Activated naive CD4-positive, alpha-beta T cell treated with anti-CD3 and anti-CD28 coated beads, Interleukin-2, amount 50 U/mL, for 72 hours (primary cell): ENCODE measurements around the gene ABHD10. TPM values are rescaled to one million over a fixed set of nuclear protein-coding genes. Genes with fewer than 3 reads are reported as not detected.

Experiments used
- ATAC-seq, 2 donors: fragments of 150-1000 bp; cut with Tn5 transposase; 2 replicates each; pipeline ENCODE4 v1.10.0; 2021; ENCODE audit warnings: mild to moderate bottlenecking in 2 of 2, moderate library complexity in 2 of 2
- DNase-seq, 2 donors: peaks; one replicate each; pipeline ENCODE4 v3.0.0; 2021 to 2022; ENCODE audit warnings: low spot score in 2 of 2
- H3K27ac Mint-ChIP-seq, 2 donors: one replicate each; pipeline ENCODE4 v1.8.0; 2022; ENCODE audit warnings: mild to moderate bottlenecking in 2 of 2, mixed read lengths in 2 of 2
- H3K36me3 Mint-ChIP-seq, 2 donors: one replicate each; pipeline ENCODE4 v1.8.0; 2022; ENCODE audit warnings: mixed read lengths in 2 of 2
- H3K9me3 Mint-ChIP-seq, 2 donors: one replicate each; pipeline ENCODE4 v1.8.0; 2022; ENCODE audit warnings: mixed read lengths in 2 of 2
- total RNA-seq, 2 donors: library from RNA; stranded (reverse); gene quantifications; one replicate each; pipeline ENCODE4 v1.2.3, GENCODE V29; 2022

ABHD10 gene
- total RNA-seq, 2 donors from 2014 or later: 68.1 to 87.6 TPM

GRCh38 chr3:111984636-111985298 is 5.9 kb downstream of the ABHD10 start:
- DNase-seq: no peak
- H3K27ac Mint-ChIP-seq: peak overlapping the region in 1 of 2 donors; percentile 69
- peak; percentile 60 to 68 for ATAC-seq
- H3K36me3 Mint-ChIP-seq: peaks cover 7 to 49% of the 10 kb centered on the region in 2 donors
- H3K9me3 Mint-ChIP-seq: no peaks in the 10 kb centered on the region

GRCh38 chr3:111986800-111987199 is 8.0 kb downstream of the ABHD10 start:
- H3K36me3 Mint-ChIP-seq: peaks cover 11 to 36% of the 10 kb centered on the region in 2 donors
- peak overlapping the region in 1 of 2 donors; percentile 54 for H3K27ac Mint-ChIP-seq
- H3K9me3 Mint-ChIP-seq: no peaks in the 10 kb centered on the region
- peak in 1 of 2 donors; percentile 20 for ATAC-seq
- no peak for DNase-seq

GRCh38 chr3:111989061-111989678 is 10.3 kb downstream of the ABHD10 start:
- ATAC-seq (peak; percentile 62 to 77), DNase-seq (no peak)
- no peak overlapping the region for H3K27ac Mint-ChIP-seq
- no peaks in the 10 kb centered on the region for H3K9me3 Mint-ChIP-seq
- H3K36me3 Mint-ChIP-seq: peaks cover 18 to 23% of the 10 kb centered on the region in 2 donors

- DNase-seq: no peak
- Mint-ChIP-seq H3K27ac (peak overlapping the region in 1 of 2 donors; percentile 48), H3K36me3 (peaks cover 6 to 11% of the 10 kb centered on the region in 2 donors), H3K9me3 (peaks cover 0 to 4% of the 10 kb centered on the region in 2 donors)
- no peak for ATAC-seq
These were observed 14.2 kb downstream of the ABHD10 start for GRCh38 chr3:111993038-111993437.

- no peak within 1 kb of the TSS for H3K27ac Mint-ChIP-seq
These were observed 20.0 kb downstream of the ABHD10 start, which contains the start of gene TAGLN3 for GRCh38 chr3:111998636-111999483. TSS of gene TAGLN3 (plus strand) at chr3:111998922. CDS start at chr3:111999423, 501 bp downstream.

GRCh38 chr3:111999484-112000324 is 20.9 kb downstream of the ABHD10 start:
- ATAC-seq (no peak), DNase-seq (no peak)
- Mint-ChIP-seq H3K27ac (no peak overlapping the region), H3K9me3 (peaks cover 0 to 4% of the 10 kb centered on the region in 2 donors), H3K36me3 (no peaks in the 10 kb centered on the region)

More at GRCh38 chr3:111998636-111999483, 20.0 kb downstream of the ABHD10 start, which contains the start of gene TAGLN3:
- Mint-ChIP-seq H3K9me3 (peaks cover 0 to 4% of the 10 kb centered on the region in 2 donors), H3K36me3 (no peaks in the 10 kb centered on the region)
- DNase-seq (no peak), ATAC-seq (peak in 1 of 2 donors; percentile 19)

GRCh38 chr3:112000367-112000771 is 21.5 kb downstream of the ABHD10 start:
- DNase-seq: no peak
- peaks cover 0 to 1% of the 10 kb centered on the region in 2 donors for H3K9me3 Mint-ChIP-seq
- no peak overlapping the region for H3K27ac Mint-ChIP-seq
- no peaks in the 10 kb centered on the region for H3K36me3 Mint-ChIP-seq
- ATAC-seq: no peak

- Mint-ChIP-seq H3K9me3 (no peaks in the 10 kb centered on the region), H3K36me3 (no peaks in the 10 kb centered on the region), H3K27ac (no peak overlapping the region)
- ATAC-seq (no peak), DNase-seq (no peak)
These were observed 22.1 kb downstream of the ABHD10 start for GRCh38 chr3:112000966-112001365.

GRCh38 chr3:112001526-112001925 is 22.7 kb downstream of the ABHD10 start:
- Mint-ChIP-seq H3K36me3 (no peaks in the 10 kb centered on the region), H3K27ac (no peak overlapping the region), H3K9me3 (no peaks in the 10 kb centered on the region)
- DNase-seq (no peak), ATAC-seq (peak; percentile 22 to 51)

GRCh38 chr3:112002096-112002971 is 23.5 kb downstream of the ABHD10 start:
- Mint-ChIP-seq H3K36me3 (no peaks in the 10 kb centered on the region), H3K27ac (peak overlapping the region; percentile 85 to 92), H3K9me3 (no peaks in the 10 kb centered on the region)
- ATAC-seq: peak; percentile 87 to 94
- DNase-seq: peak; percentile 46 to 75

- DNase-seq: no peak
- no peaks in the 10 kb centered on the region for H3K9me3 Mint-ChIP-seq
These were observed 24.7 kb downstream of the ABHD10 start for GRCh38 chr3:112003321-112004080.

GRCh38 chr3:112004187-112004586 is 25.4 kb downstream of the ABHD10 start:
- Mint-ChIP-seq H3K27ac (peak overlapping the region; percentile 12 to 46), H3K36me3 (no peaks in the 10 kb centered on the region), H3K9me3 (no peaks in the 10 kb centered on the region)
- DNase-seq (no peak), ATAC-seq (no peak)

More at GRCh38 chr3:112003321-112004080, 24.7 kb downstream of the ABHD10 start:
- H3K36me3 Mint-ChIP-seq: no peaks in the 10 kb centered on the region
- no peak for ATAC-seq
- H3K27ac Mint-ChIP-seq: peak overlapping the region; percentile 10 to 85

- H3K36me3 Mint-ChIP-seq: no peaks in the 10 kb centered on the region
- ATAC-seq (no peak), DNase-seq (no peak)
- H3K27ac Mint-ChIP-seq: peak overlapping the region in 1 of 2 donors; percentile 12
- H3K9me3 Mint-ChIP-seq: no peaks in the 10 kb centered on the region
These were observed 25.8 kb downstream of the ABHD10 start for GRCh38 chr3:112004669-112005068.

GRCh38 chr3:112005091-112005672 is 26.4 kb downstream of the ABHD10 start:
- H3K9me3 Mint-ChIP-seq: no peaks in the 10 kb centered on the region
- peak in 1 of 2 donors; percentile 13 for ATAC-seq
- DNase-seq: no peak
- H3K27ac Mint-ChIP-seq: peak overlapping the region; percentile 0 to 12
- no peaks in the 10 kb centered on the region for H3K36me3 Mint-ChIP-seq
